GM21515 (cell line): ENCODE measurements around the gene TXNIP.

ENCODE experiments used
- ATAC-seq: cut with Tn5 transposase; IDR thresholded peaks from one replicate; pipeline ENCODE4 v1.9.1; 2021; ENCODE audit not compliant: unreplicated experiment

The TXNIP gene

DNA sequence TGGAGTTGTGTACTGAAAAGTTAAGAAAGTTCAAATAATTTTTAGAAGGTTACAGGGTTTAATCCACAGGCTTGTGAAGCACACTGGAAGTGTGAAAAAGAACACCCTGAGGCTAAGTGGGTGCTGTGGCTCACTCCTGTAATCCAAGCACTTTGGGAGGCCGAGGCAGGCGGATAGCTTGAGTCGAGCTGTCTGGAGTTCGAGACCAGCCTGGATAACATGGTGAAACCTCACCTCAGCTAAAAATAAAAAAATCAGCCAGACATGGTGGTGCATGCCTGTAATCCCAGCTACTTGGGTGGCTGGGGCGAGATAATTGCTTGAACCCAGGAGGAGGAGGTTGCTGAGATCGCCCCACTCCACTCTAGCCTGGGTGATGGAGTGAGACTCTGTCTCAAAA lies 9.8 kb downstream of the TXNIP start:
- ATAC-seq = no peak

- no peak for ATAC-seq
These were observed 10.6 kb downstream of the TXNIP start for GRCh38 chr1:145985502-145986439.

- no peak for ATAC-seq
These were observed 11.3 kb downstream of the TXNIP start for GRCh38 chr1:145985129-145985501.

GRCh38 chr1:145983960-145984830 lies 12.2 kb downstream of the TXNIP start:
- ATAC-seq = no peak

DNA sequence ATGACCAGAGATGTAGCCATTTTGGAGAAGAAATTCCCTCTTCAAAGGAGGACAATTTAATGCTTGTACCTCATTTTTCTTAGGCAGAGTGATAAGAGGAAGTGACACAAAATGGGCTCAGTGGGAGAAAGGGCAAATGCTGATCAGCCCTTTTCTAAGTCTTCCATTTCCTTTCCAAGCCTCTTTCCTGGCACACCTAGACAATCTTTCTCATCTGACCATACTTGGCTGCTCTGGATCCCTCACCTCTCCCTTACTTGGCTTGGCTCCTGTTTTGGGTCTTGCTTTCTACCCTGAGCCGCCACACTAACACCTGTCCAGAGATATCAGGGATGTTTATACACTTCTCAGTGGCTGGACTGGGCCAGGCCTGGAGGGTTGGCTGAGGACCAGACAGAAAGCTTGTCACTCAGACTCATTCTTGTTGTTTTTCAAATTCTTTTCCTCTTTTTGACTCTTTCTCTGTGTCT lies 13.1 kb downstream of the TXNIP start:
- ATAC-seq = no peak

- no peak for ATAC-seq
These were observed 14.2 kb downstream of the TXNIP start for GRCh38 chr1:145982010-145982723.

DNA sequence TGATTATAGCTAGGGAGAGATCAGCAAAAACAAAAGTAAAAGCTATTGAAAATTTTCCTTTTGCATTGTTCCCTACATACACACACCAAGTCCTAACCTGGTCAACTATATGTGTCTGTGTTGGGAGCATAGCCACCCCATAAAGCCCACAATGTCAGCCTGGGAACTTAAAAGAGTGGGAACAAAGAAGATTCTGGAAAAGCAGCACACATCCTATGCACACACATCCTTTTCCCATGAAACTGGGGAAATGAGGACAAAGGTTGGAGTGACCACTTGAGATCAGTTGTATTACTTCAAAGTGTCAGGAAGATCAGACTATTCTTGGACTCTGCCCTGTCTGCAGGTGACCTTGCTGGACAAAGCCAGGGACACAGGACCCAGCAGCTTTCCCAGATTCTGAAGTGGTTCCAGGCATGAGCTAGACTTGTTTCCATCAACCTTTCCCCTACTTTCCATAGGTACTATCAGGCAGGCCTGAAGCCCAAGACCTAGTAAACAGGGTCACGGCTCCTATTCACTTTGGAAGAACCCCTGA lies 15.9 kb downstream of the TXNIP start:
- ATAC-seq = no peak

GRCh38 chr1:145979746-145980456 lies 16.5 kb downstream of the TXNIP start:
- no peak for ATAC-seq

DNA sequence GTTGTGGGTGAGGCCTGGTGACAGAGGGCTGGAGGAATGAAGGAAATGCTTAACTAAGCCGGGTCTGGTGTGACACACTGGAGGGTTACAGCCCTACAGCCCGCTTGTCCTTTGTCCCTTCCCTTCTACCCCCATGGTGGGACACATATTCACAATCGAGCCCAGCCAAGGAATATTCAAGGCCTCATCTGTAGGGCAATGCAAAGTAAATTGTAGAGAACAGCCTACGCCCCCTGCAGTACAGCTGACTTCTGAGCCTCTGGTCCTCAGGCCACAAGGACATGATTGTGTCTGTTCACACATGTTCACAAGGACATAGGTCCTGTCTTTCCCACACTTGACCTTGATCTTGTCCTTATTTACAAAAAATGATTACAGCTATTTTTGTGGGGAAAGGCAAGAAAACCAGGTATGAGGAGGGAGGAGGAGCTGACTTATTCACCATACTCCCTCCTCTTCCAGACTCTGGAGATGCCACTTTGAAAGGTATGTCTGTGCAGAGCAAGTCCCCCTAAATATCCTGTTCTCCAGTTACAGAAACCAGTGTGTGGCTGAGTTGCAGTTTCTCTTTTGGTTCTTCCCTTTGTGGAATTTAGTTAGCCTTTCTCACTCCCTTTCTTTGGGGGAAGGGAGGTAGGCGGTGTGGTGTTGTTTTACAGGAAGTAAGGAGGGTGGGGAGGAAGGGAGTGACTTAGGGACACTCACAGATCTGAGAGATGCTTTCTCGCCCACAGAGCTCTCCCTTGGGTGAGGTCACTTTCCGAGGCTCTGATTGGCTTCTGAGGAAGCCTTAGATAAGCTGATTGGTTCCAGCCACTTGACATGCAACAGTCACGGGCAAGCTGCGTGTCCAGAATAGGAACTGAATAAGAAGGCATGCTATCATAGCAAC lies 17.3 kb downstream of the TXNIP start:
- peak; percentile 89 for ATAC-seq

DNA sequence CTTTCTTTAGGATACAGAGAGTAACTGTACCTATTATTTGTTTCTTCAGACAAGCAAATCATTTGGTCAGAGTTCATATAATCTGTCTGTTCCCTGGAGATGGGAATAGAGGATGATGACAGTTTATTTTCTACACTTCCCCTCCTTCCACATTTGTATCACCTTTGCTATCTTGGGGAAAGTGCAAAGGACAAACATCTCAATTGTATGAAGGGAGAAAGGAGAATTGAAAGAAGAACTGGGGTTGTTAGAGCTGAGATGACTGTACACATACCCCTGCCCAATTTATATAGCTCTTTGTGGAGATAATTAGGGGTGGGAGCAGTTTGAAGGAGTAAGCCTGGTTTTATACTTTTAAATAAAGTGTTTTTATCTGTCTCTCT lies 17.9 kb downstream of the TXNIP start:
- ATAC-seq = no peak

DNA sequence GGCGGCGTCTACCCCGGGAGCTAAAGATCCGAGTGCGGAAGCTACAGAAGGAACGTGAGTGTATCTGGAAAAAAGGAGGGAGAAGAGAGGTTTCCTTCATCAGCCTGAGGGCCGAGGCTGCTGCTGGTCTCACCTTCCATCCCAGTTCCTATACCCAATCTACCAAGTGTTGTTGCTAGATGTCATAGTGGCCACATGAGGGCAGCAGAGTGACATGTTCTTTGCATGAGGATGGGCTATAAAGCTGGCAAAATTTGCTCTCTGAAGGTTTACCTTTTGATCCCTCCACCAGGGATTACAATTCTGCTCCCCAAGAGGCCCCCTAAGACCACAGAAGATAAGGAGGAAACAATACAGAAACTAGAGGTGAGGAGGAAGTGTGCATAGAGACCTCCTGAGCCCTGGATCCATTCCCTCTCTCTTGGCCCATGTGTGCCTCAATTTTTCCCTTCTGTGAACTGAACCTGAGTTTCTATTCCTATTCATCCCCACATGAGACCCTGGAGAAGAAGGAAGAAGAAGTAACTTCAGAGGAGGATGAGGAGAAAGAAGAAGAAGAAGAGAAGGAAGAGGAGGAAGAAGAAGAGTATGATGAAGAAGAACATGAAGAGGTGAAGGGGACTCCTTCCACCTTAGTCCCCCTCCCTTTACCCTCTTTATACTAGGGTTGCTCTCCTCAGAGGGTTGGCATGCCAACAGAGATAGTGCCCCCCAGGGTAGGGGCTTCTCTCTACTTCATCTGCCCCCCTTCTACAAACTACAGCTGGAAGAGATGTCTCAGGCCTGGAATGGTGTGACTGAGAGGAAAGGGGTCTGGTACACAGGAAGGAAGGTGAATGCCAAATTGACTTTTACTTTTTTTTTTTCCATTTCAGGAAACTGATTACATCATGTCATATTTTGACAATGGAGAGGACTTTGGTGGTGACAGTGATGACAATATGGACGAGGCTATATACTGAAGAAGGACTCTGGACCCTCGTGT lies 18.6 kb downstream of the TXNIP start:
- ATAC-seq = no peak

DNA sequence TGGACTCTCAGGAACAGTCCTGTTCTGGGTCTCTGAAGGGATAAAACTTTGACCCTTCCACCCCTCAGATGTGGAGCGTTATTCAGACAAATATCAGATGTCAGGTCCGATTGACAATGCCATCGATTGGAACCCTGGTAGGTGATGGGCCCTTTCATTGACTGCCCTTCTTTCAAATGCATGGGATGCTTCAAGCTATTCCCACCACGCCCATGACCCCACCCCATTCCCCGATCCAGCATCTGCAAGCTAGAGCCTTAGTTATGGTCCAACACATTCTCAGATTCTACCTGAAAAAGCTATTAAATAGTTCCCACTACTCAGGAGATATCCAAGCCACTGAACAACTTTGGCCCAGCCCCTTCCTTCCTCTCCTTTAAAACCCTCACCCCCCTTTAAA lies 19.4 kb downstream of the TXNIP start:
- ATAC-seq = no peak

GRCh38 chr1:145975216-145975615 lies 21.2 kb downstream of the TXNIP start:
- no peak for ATAC-seq

- ATAC-seq = no peak
These were observed 21.7 kb downstream of the TXNIP start for GRCh38 chr1:145974721-145975120.

GRCh38 chr1:145972580-145972979 lies 23.8 kb downstream of the TXNIP start:
- no peak for ATAC-seq

DNA sequence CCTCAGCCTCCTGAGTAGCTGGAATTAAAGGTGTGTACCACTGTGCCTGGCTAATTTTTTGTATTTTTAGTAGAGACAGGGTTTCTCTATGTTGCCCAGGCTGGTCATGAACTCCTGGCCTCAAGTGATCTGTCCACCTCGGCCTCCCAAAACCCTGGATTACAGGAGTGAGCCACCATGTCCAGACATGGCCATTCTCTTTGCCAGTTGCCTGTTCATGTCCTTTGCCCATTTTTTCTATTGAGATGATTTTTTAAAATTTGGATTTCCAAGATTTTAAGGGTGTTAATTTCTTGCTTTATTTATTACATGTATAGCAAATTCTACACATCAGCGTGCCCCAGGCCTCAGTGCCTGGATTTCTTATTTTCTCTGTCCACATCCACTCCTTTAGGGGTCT lies 29.1 kb downstream of the TXNIP start:
- no peak for ATAC-seq

GRCh38 chr1:145965119-145965744 lies 31.1 kb downstream of the TXNIP start:
- no peak for ATAC-seq
